ENCODE data around the gene SMIM45.

SMIM45 gene

GRCh38 chr22:41920271-41920976, 31.5 kb upstream of the SMIM45 start:
- CTCF ChIA-PET, result interaction anchor here (0.5 to 0.7 kb wide), 2 partner anchors 180 to 222 kb away, joined by 3 to 4 read pairs; no protein-coding TSS in a partner anchor
- TF ChIP-seq EGR2 (tag by site-specific recombination; IDR thresholded peaks at IDR 0.05; ENCODE audit: low read depth) (no peak), SP2 (tag by site-specific recombination; IDR thresholded peaks at IDR 0.05) (0 out of 2 replicates have a peak, but pooled peaks have one; percentile 4), PRDM6 (tag by site-specific recombination; IDR thresholded peaks at IDR 0.05) (no peak), PATZ1 (tag by site-specific recombination; IDR thresholded peaks at IDR 0.05) (0 out of 2 replicates have a peak, but pooled peaks have one; percentile 22), ZSCAN18 (tag by site-specific recombination; IDR thresholded peaks at IDR 0.05) (no peak), ZNF830 (tag by site-specific recombination; IDR thresholded peaks at IDR 0.05; ENCODE audit: low read depth) (no peak), ZNF488 (tag by site-specific recombination; IDR thresholded peaks at IDR 0.05) (no peak), GLIS2 (tag by site-specific recombination; IDR thresholded peaks at IDR 0.05) (peak; percentile 24; the same call in 1 of the 2 replicates), ZNF530 (tag by site-specific recombination; IDR thresholded peaks at IDR 0.05; ENCODE audit: low read depth) (no peak), ZNF449 (tag by site-specific recombination; IDR thresholded peaks at IDR 0.05) (no peak)
- Histone ChIP-seq H3K27ac (ENCODE audit: extremely low read depth, low read depth, low read length) (no peak overlapping the region), H3K36me3 (ENCODE audit: control insufficient read depth in 2 of 2, insufficient read depth in 1 of 2, low read length in 2 of 2) (no peaks in the 10 kb centered on the region; a peak in 1 of 3 replicates), H3K4me3 (ENCODE audit: low read depth, low read length) (no peak overlapping the region), H3K9me3 (ENCODE audit: control insufficient read depth, insufficient read depth, low read depth, low read length) (no peaks in the 10 kb centered on the region), H3K4me1 (ENCODE audit: control insufficient read depth, insufficient read depth, low read length) (peaks cover 6% of the 10 kb centered on the region)
- POLR2A ChIA-PET, result no interaction called here

GRCh38 chr22:41922328-41922727, 29.6 kb upstream of the SMIM45 start:
- Histone ChIP-seq H3K27ac (ENCODE audit: extremely low read depth, low read depth, low read length) (no peak overlapping the region), H3K4me3 (ENCODE audit: low read depth, low read length) (no peak overlapping the region), H3K36me3 (ENCODE audit: control insufficient read depth in 2 of 2, insufficient read depth in 1 of 2, low read length in 2 of 2) (no peaks in the 10 kb centered on the region; a peak in 1 of 3 replicates), H3K4me1 (ENCODE audit: control insufficient read depth, insufficient read depth, low read length) (peaks cover 9% of the 10 kb centered on the region), H3K9me3 (ENCODE audit: control insufficient read depth, insufficient read depth, low read depth, low read length) (no peaks in the 10 kb centered on the region)
- ChIA-PET CTCF (interaction anchor here (0.9 kb wide), 1 partner anchor 65 kb away, joined by 5 read pairs; no protein-coding TSS in a partner anchor), POLR2A (interaction anchor here (0.9 kb wide), 1 partner anchor 24 kb away, joined by 3 read pairs; the partner anchor contains the start of gene CENPM)
- no peak for TF ChIP-seq ZSCAN18 (tag by site-specific recombination; IDR thresholded peaks at IDR 0.05)
- TF ChIP-seq ZNF239 (tag by site-specific recombination; IDR thresholded peaks at IDR 0.05), result no peak
- TF ChIP-seq ZNF398 (tag by site-specific recombination; IDR thresholded peaks at IDR 0.05), result no peak
- no peak for TF ChIP-seq PRDM6 (tag by site-specific recombination; IDR thresholded peaks at IDR 0.05)
- TF ChIP-seq ZNF280D (tag by site-specific recombination; IDR thresholded peaks at IDR 0.05), result no peak
- TF ChIP-seq ZNF292 (tag by site-specific recombination; IDR thresholded peaks at IDR 0.05; ENCODE audit: borderline replicate concordance, low read depth), result no peak
- TF ChIP-seq ZFP37 (tag by site-specific recombination; IDR thresholded peaks at IDR 0.05), result no peak
